Cardiac atrium fibroblast (primary cell): Measurements from ENCODE around the gene AFP. TPM values are rescaled to one million over a fixed set of nuclear protein-coding genes. Genes with fewer than 3 reads are reported as not detected.

Experiments
- total RNA-seq: library from RNA; depleted of rRNA; stranded (reverse); fragments of >200 nt; gene quantifications from 2 replicates; pipeline ENCODE4 v1.2.3, GENCODE V29; 2015

AFP gene
- 2.7 TPM in 1 of 2 replicates, not detected in the other for total RNA-seq

GRCh38 chr4:73435984-73436383, at the start of gene AFP:
Gene AFP (plus strand): TSS chr4:73436221. CDS start chr4:73436263, 42 bp downstream.

GRCh38 chr4:73404042-73404441, 32.0 kb upstream of the AFP start, which contains the start of gene ALB:
Gene ALB (plus strand): TSS chr4:73404287. CDS start chr4:73404328, 41 bp downstream.

GRCh38 chr4:73481358-73481757, 45.3 kb downstream of the AFP start, which contains the start of gene AFM:
Gene AFM (plus strand): TSS chr4:73481745. CDS start chr4:73481776, 31 bp downstream.

Other genes starting within 250 kb of the AFP start
- 36.5 and 38.1 TPM in 2 replicates for gene ANKRD17, start 177.4 kb upstream of the AFP start, total RNA-seq
- gene ALB, start 31.9 kb upstream of the AFP start, total RNA-seq: not detected in 2 replicates
- not detected in 2 replicates for gene AFM, start 45.5 kb downstream of the AFP start, total RNA-seq
- gene RASSF6, start 184.2 kb downstream of the AFP start, total RNA-seq: not detected in 2 replicates